ENCODE data around the gene PTGER4. TPM values are rescaled to one million over a fixed set of nuclear protein-coding genes. Genes with fewer than 3 reads are reported as not detected.

Gene PTGER4
- total RNA-seq, 4 donors from 2014 or later: 14.6 to 27.3 (median 20.8) TPM

- no peak for DNase-seq (ENCODE audit: low spot score in 2 of 2)
Observed at GRCh38 chr5:40646266-40646665, 33.4 kb upstream of the PTGER4 start.

DNA sequence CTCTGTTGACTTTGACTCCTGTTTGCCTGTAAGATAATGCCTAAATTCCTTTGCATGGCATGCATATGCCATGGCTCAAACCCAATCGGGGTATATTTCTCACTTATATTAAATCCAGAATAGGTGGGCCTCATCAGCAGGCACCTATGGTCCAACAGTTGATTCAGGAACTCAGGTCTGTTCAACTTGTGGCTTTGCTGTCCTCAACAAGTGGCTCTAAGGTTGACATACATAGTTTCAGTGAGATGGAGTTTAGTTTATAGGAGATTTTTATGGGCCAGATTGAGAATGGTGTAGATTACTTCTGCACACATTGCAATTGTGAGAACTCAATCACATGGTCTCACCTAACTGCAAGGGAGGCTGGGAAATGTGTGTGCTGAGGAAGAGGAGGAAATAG lies 31.6 kb upstream of the PTGER4 start:
- DNase-seq (ENCODE audit: low spot score in 2 of 2): no peak
- H3K4me3 ChIP-seq (ENCODE audit: low read depth, poor library complexity, severe bottlenecking): no peak overlapping the region
- intact Hi-C loops (cut with DNase I; ENCODE audit: low total_unique reads): no loop called here
- TF ChIP-seq POLR2A (IDR thresholded peaks at IDR 0.05): no peak
- TF ChIP-seq, protein P1, sequence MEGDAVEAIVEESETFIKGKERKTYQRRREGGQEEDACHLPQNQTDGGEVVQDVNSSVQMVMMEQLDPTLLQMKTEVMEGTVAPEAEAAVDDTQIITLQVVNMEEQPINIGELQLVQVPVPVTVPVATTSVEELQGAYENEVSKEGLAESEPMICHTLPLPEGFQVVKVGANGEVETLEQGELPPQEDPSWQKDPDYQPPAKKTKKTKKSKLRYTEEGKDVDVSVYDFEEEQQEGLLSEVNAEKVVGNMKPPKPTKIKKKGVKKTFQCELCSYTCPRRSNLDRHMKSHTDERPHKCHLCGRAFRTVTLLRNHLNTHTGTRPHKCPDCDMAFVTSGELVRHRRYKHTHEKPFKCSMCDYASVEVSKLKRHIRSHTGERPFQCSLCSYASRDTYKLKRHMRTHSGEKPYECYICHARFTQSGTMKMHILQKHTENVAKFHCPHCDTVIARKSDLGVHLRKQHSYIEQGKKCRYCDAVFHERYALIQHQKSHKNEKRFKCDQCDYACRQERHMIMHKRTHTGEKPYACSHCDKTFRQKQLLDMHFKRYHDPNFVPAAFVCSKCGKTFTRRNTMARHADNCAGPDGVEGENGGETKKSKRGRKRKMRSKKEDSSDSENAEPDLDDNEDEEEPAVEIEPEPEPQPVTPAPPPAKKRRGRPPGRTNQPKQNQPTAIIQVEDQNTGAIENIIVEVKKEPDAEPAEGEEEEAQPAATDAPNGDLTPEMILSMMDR (IDR thresholded peaks at IDR 0.05): no peak
- 79 to 84% methylated on average over 1 of the region's 1 CpG for WGBS, 2 donors

More at GRCh38 chr5:40646266-40646665, 33.4 kb upstream of the PTGER4 start:
- no peak overlapping the region for H3K4me3 ChIP-seq (ENCODE audit: low read depth, poor library complexity, severe bottlenecking)
- TF ChIP-seq, protein P1 (IDR thresholded peaks at IDR 0.05): no peak
- no peak for TF ChIP-seq POLR2A (IDR thresholded peaks at IDR 0.05)
- intact Hi-C loops (cut with DNase I; ENCODE audit: low total_unique reads): no loop called here
- WGBS, 2 donors: 67 to 75% methylated on average over 3 of the region's 3 CpGs

DNA sequence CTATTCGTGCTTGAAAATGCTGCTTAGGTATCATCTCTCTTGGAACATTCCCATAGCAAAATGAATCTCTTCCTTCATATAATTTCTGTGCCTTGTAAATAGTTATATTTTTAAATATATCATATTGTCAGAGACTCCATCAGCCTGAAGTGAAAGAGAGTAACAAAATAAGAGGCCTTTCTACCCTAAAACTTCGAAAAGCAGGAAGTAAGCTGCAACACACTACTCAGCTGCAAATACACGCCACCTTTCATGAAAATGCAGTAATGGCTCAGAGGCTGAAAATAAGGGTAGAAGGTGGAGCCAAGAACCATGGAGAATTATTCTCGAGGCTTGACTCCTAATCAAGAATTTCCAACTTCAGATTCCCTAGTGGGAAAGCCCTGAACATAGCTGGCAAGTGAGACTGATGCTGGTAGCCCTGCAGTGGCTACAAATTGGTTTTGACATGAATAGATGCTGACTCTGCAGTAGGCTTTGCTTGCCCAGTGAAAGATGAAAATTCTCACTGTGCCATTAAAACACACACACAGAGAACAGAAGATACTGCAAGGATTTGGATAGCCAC lies 30.2 kb upstream of the PTGER4 start:
- no peak for DNase-seq (ENCODE audit: low spot score in 2 of 2)
- 74 to 78% methylated on average over 4 of the region's 4 CpGs for WGBS, 2 donors
- TF ChIP-seq, protein P1 (IDR thresholded peaks at IDR 0.05): no peak
- no peak for TF ChIP-seq POLR2A (IDR thresholded peaks at IDR 0.05)
- intact Hi-C loops (cut with DNase I; ENCODE audit: low total_unique reads): no loop called here
- H3K4me3 ChIP-seq (ENCODE audit: low read depth, poor library complexity, severe bottlenecking): no peak overlapping the region

GRCh38 chr5:40651201-40651600 lies 28.5 kb upstream of the PTGER4 start:
- WGBS, 2 donors: 95 to 96% methylated on average over 3 of the region's 3 CpGs
- no peak overlapping the region for H3K4me3 ChIP-seq (ENCODE audit: low read depth, poor library complexity, severe bottlenecking)
- intact Hi-C loops (cut with DNase I; ENCODE audit: low total_unique reads): no loop called here
- TF ChIP-seq, protein P1 (IDR thresholded peaks at IDR 0.05): no peak
- no peak for TF ChIP-seq POLR2A (IDR thresholded peaks at IDR 0.05)
- no peak for DNase-seq (ENCODE audit: low spot score in 2 of 2)

GRCh38 chr5:40652441-40653220 lies 27.1 kb upstream of the PTGER4 start:
- no peak for TF ChIP-seq POLR2A (IDR thresholded peaks at IDR 0.05)
- TF ChIP-seq, protein P1 (IDR thresholded peaks at IDR 0.05): no peak
- WGBS, 2 donors: 63 to 68% methylated on average over 8 of the region's 8 CpGs
- DNase-seq (ENCODE audit: low spot score in 2 of 2): no peak
- intact Hi-C loops (cut with DNase I; ENCODE audit: low total_unique reads): no loop called here
- no peak overlapping the region for H3K4me3 ChIP-seq (ENCODE audit: low read depth, poor library complexity, severe bottlenecking)
